ENCODE data around the gene EFHC1.

EFHC1 gene

DNA sequence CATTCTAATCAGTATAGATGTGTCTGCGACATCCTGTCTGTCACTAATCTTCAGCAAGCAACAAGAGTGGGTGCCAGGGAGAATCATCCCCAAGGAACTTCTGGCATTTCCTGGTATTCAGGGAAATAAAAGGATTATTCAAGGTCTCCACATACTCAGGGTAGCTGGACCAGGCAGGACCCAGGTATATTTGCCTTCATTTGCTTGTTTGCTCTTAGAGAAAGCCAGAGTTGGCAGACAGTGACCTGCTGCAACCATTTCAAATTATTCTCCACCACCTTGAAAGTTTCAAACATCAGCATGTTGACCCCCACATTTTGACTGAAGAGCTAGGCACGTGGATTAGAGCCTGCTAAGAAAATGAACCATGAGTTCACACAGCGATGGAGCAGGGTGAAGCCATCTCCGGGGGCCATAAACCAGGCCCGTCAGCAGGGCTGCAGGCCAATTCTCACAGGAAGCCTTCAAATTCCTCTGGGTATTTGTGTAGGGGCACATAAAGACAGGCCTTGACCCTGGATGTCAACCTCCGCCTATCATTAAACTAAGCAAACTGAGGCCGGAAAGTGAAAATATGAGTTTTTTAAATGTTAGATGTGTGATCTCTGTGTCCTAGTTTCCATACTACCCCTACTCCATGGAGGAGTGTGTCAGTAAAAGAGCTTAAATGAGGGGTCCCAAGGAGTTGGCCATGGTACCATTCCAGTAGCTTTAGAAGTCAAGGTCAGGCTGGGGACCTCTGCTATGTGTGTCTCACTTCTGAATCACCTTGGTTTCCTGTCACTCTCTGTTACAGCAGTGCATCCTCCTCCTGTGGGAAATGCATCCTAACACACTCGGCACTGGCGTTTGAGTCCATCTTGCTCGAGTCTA lies 123.8 kb downstream of the EFHC1 start:
- DNase-seq: no peak

DNA sequence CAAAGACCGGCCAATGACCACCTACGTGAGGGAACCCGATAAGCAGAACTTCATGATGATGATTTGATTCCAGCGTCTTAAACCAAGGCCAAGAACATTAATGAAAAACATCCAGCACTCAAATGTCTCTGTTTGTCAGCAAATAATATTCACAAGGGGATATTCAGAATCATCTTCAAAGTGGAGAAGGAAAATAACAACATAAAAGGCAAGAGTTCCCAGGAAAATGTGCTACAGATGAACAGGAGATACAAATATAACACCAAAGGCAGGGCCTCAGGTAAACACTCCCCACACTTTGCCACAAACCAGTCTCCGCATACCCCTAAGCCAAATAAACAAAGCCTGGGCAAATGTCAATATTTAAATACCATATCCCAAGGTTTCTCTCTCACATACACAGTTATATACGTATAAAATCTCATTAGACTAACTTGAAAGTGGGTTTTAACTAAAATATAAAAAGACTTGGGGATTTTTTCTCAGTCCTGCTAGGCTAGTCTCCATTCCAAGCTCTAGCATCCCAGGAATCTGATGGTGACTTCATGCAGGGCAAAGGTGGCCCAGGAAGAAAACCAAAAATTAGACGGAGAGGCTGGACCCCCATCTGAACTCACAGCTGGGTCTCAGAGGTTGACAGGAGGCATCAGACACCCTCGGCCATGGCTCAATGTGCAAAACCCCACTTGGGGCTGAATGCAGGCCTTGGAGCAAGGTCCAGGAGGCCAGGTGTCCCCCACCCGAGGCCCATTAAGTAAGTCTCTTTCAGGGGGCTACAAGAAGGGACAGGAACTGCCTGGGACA lies 124.7 kb downstream of the EFHC1 start:
- DNase-seq: no peak

DNA sequence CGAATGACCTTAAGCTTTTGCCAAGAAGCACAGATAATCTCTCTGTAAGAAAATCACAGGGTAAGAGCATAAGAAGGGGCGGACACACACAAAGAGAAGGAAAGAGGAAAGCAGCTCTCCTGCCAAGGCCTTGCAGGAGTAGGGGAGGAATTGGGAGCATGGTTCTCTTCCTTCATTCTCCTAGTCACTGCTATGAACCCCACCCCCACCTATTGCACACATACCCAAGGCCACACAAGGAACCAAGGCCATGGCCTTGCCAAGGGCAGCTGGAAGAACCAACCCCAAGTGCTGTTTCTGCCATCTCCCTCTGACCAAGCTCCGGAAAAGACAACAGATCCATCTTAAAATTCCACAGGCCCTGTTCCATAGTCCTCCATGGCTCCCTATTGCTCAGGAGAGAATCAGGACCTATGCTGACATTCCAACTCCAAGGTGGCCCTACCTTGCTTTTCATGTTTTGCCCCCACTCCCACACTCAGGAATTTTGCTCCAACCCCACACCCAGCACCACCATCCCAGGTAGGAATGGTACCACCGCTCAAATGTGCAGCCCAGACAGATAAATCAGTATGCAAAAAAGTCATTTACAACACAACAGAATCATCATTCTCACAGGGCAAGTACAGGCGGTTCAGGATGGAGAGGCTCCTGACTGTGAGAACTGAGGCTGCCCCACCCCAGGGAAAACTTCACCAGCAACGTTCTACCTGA lies 125.4 kb downstream of the EFHC1 start:
- no peak for DNase-seq

DNA sequence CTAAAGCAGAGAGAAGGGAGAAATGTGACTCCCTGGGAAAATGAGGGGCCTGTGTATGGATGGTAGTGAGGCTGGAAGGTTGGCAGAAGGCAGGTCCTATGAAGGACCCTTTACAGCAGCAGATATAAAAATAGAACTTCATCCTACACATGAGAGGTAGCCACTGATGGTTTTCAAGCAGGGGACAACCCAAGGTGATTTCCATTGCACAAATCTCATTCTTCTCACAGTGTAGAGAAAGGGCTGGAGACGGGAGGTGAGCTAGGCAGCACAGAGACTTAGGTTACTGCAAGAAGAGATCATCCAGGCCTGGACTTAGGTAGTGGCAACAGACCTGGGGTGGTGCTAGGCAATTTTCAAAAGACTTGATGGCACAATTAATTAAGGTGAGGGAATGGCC lies 126.0 kb downstream of the EFHC1 start:
- no peak for DNase-seq

DNA sequence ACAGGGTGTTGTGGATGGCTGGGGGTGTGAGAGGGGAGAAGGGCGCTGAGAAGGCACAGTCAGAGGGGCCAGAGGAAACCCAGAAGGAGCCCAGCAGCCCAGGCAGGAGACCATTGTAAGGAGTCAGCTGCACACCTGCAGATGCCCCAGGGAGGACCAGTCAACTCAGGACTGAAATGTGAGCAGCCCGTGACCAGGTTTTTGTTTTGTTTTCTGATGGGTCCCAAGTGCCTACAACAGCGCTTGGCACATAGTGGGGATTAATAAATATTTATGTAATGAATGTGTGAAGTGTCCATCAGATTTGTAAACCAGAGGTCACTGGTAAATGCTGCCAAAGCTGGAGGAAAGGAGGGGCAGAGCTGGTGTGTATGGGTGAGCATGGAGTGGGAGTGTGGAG lies 126.5 kb downstream of the EFHC1 start:
- DNase-seq: no peak

DNA sequence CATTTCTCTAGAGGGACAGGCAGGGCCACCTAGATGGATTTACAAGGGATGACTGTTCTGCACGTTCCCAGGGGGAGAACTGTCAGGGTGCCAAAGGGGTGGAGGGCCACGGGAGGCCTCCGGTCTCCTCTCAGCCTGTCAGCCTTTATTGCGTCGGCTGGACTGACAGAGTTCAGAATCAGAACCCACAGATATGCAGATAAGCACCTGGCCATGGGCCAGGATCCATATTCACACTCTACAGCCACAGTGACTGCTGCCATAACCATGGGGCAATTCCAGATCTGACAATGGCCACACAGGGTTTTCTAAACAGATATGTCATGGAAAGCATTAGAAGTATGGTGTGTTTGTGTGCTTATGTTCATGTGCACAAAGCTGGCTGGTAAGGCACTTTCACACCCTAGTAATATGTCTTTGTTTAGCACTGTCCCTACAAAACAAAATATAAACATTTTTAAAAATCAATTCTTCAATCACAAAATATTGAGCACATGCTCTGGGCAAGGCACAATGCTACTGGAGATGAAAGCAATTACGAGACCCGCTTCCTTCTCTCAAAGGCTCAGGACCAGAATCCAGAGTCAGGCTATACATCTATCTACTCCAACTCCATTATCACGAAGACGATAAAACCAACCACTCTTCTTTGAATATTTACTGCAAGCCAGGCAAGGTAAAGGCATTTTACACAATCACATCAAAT lies 127.7 kb downstream of the EFHC1 start:
- DNase-seq: no peak

DNA sequence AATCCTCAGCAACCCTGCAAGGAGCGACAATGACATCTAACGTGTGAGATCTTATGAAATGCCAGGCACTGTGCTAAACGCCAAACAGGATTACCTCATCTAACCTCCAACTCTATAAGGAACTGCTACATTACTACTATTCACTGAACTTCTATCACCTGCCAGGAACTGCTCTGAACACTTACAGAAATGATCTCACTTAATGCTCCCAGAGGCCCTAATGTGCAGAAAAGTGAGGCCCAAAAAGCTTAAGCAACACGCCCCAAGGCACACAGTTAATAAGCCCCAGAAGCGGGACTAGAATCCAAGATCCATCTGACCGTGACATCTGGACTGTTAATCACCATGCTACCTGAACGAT lies 128.2 kb downstream of the EFHC1 start:
- no peak for DNase-seq

DNA sequence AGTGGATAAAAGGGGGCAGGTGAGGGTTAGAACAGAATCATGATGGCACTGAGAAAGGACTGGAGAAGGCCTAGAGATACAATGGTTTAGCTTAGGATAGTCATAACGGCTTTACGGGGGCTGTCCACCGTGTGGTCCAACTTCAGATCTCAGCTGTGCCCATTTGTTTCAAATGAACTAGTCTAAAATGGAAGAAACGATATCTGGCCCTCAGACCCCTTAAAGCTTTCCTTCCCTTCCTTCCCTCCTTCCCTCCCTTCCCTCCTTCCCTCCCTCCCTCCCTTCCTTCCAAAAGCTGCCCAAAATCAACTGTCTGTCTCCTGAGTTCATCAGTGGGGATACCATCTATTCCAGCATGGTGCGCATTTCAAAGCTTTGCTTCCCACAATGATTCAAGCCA lies 128.9 kb downstream of the EFHC1 start:
- no peak for DNase-seq

DNA sequence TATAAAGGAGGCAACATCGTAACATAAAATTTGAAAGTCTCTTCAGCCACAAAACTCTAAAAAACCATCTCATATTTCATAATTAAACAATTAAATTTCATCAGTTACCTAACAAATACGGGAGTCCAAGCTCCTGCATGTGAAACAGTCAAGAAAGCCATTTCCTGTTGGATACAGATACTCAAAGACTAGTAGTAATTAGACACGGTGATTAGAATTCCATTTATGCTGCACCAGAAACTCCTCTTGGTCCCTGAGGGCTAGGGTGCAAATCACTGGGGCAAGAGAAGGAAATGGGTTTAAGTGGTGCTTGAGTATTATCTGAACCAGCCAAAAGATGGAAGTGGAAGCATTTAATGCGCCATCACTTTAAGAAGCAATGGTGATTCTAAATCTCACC lies 129.3 kb downstream of the EFHC1 start:
- DNase-seq: no peak

DNA sequence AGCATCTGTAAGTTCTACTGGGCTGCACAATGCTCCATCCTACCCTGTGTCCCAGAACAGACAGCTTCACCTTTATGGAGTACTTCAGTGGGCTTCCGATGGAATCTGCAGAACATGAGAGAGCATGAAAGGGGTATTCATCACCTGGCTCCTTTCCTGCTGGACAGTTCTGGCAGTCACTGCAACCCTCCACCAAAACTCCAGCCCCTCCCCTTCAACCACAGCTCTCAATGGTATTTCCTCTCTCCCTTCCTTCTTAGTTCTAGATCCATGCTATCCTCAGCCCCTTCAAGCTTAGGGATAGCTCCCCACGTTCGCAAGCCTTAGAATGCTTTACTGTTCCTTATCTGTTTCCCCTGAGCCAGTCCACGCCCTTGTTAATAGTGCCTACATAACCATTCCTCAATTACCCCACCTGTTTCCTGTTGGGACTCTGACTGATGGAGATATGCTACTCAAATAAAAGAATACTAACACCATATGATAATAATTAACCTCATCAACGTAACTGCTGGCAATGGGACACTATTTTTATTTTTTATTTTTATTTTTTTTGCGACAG lies 130.0 kb downstream of the EFHC1 start:
- no peak for DNase-seq

DNA sequence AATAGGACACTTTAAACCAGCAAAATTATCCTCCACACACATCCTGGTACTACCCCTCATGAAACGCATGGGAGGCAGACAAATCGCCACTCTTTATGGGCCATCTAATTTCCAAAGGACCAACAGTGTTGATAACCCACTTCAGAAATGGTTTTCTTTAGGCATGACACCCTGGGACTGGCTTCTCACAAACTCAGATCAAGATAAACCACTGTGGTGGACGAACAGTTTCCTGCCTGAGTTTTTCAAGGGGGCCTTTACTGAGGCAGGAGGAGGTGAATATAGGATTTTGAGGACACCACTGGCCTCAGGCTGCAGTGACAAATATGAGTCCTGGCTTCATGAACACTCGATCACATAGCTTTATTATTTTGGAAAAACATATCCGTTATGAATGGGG lies 130.7 kb downstream of the EFHC1 start:
- no peak for DNase-seq

DNA sequence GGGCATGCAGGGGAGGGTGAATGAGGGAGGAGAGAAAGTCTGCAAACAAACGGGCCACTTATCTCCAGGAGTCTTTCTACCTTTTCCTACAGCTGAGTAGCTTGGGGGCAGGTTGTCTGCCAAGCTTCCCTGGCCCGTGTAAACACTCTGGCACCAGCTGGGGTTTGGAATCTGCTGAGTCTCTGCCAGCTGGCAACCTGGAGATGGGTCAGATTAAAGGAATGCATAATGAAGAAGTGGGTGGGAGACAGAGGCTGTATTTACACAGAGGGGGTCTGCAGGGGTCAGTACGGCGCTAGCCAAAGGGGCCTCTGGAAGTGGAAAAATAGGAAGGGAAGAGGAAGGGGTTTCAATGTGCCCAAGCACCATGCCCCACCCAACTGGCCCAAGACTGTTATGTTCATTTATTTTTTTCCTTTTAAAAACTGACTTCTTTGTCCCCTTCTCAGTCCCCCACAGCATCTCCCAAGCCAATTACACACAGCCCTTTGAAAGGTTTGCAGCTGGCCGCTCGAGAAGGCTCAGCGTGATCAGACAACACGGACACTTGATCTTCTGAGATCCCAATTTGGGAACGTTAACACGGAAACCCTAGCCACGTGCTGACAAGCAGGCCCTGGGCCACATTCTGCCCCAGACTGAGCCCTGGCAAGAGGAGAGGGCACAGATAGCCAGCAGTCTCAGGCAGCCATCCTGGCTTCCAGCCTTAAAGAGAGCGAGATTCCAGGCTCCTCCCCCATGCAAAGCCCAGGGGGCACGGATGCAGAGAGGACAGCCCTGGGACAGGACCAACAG lies 131.5 kb downstream of the EFHC1 start:
- DNase-seq: no peak

DNA sequence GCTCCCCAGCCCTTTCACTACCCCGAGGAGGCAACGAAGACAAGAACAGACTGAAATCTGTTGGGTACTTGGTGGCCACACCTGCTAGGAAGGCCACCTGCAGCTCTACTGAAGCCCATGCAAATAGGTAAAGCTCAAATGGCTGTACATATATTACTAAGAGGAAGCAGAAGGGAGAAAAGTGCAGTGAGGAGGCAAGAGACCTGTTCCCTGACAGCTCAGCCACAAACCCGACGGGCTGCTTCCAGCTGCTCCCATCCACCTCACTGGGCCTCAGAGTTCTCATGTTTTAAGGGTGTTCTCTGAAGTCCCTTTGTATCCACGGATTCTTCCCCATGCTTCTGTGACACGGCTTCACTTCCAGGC lies 132.1 kb downstream of the EFHC1 start:
- DNase-seq: no peak

DNA sequence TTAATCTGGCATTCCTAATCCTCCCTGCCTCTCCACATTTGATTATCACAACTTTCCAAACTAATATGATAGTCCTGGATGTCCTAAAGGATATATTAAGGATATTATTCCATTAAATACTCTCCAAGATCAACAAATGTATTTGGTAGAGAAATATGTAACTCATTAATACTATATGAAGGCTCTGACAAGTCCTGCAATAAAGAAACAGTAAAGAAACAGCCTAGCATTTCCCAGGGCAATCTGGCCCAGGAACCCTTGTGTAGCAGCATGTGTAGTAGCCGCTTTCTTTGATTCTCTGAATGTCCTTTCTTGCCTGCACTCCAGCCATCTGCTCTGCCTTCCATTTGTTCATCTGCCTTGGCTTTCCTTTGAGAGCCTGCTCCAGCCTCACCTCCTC lies 133.0 kb downstream of the EFHC1 start:
- no peak for DNase-seq

DNA sequence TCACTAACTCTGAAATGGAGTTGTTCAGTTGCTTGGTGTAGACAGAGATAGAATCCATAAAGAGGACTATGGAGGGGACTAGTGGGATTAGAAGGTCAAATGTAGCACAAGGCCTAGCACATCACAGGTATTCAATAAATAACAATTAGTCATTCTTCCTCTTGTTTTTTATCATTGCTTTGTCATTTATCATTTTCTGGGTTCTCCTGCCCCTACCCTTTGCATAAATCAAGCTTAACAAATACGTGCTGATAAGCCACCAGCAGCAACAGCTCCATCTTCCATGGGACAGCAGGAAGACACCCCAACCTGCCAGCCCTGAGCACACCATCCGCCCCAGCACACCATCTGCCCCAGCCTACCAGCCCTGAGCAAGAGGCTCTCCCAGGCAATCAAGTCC lies 133.6 kb downstream of the EFHC1 start:
- DNase-seq: no peak

DNA sequence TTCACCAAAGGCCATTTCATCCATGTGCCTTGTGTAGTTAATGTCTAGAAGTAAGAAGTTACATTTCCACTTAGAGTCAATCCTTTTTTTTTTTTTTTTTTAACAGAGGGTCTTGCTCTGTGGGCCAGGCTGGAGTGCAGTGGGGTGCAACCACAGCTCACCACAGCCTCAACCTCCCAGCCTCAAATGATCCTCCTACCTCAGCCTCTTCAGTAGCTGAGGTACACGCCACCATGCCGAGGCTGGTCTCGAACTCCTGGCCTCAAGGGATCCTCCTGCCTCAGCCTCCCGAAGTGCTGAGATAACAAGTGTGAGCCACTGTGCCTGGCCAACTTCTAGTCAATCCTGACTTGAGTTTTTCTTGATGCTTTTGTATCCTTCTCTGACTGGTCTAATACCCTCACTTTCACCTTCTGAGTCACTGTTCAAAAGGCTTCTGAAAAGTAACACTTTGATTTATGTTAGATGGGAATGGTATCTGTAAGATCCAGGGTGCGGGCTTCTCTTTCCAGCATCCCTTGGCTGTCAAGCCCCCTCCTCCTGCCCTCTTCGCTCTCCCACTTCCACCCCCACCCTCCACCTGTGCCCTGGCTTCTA lies 134.6 kb downstream of the EFHC1 start:
- DNase-seq: no peak

DNA sequence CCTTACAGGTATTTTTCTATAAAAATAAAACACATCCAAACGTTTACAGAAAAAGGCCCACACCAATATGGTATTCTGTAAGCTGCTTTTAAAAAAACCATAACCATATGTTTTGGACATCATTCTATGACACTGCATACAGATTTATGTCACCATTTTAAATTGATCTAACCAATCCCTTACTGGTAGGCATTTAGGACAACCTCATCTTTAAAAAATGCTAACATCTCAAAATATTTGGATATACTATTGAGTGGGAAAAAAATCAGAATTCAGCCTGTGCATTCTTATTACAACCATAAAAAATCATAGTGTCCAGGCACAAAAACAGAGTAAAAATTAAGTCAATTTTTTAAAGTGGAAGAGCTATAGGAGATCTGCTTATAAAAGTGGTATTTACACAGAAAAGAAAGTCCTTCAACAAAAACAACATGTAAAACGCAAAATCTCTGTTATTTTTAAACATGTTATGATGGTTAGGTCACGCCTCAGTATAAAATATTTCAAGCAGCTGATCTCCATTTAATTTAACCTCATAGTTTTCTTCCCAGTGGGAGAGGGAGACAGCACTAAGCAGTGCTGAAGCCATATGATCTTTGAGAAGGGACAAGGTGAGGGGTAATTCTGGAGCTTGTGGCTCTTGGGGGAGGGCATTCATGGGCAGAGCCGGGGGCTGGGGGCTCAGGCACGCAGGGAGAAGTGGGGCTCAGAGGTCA lies 135.5 kb downstream of the EFHC1 start:
- DNase-seq: no peak

DNA sequence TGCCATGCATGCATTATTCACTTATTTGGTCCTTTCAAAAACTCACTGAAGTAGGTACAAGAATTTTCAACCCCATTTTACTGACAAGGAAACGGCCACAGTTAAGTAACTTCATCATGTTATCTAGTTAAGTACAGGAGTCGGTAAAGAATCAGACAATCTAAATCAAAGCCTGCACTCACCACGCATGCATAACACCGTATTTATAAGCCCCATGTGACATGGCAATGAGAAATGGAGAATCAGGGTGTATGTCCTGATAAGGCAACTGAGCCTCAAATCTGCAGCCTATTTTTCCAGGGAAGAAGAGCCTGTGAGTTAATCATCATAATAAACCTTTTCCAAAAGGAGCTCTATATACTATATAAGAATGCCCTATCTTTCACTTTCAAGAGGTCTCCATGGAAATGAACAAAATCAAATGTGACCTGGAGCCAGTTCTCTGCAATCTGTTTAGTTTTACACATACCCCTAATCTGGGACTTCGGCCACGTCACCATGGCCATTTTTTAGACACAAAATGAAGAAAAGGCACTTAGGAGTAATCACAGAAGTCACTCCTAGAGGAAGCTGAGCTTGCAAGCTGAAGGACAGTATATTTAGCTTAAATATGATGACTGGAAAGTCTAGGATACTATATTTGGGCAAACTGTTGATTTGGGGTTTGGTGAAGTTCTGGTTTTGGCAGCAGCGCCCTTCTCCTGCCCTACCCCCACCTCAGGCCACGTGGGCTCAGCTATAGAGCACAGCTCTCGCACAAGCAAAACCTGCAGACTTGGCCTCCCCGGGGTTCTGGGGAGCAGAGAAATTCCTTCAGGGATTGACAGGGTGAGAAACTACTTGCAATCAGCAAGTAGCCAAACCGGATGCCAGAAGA lies 137.5 kb downstream of the EFHC1 start:
- no peak for DNase-seq

DNA sequence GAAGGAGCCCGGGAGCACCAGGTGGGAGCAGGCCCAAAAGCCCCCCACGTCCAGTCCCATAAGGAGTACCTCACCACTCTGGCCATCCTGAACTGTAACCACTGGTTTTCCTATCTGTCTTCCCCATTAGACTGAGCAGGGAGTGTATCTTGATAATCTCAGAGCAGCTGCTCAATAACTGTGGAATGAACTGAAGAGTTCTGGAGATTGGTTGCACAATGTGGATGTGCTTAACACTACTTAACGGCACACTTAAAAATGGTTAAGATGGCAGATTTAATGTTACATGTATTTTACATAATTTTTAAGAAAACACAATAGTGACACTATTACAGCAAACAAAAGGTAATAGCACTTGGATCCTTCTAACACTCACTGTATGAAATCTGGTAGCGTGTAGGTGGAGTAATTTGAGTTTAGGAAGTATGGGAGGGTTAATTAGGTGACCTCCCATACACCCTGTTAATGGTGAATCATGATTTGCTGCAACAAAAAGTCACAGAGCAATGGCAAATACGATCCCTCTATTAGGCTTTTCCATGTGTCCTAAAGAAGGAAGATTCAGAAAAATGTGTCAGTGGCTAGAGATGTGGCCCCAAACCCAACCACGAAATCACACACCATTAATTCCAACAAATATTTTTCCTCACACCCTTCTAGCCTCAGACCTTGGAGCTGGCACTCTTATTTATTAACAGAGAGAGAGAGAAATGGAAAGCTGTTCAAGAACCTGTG lies 138.3 kb downstream of the EFHC1 start:
- no peak for DNase-seq

Data from effector CD4-positive, alpha-beta T cell (primary cell).